Naive B cell (primary cell): Measurements from ENCODE around the gene NCOA3. TPM values are rescaled to one million over a fixed set of nuclear protein-coding genes. Genes with fewer than 3 reads are reported as not detected.
A peak's percentile ranks its signal among the peaks of the same experiment; 100 is the strongest.

ENCODE experiments used
- ATAC-seq, 2 donors: fragments of 150-1000 bp; cut with Tn5 transposase; 2 replicates each; pipeline ENCODE4 v1.10.0; 2021; ENCODE audit warnings: low read depth in 2 of 2, mild to moderate bottlenecking in 2 of 2, moderate library complexity in 2 of 2
- DNase-seq: peaks from one replicate; pipeline ENCODE4 v3.0.0; 2022
- H3K27ac Mint-ChIP-seq, 6 donors: one replicate each; pipeline ENCODE4 v1.8.0; 2020 to 2022; ENCODE audit warnings: mild to moderate bottlenecking in 6 of 6, mixed read lengths in 6 of 6, moderate library complexity in 5 of 6, inconsistent platforms in 2 of 6
- H3K27me3 Mint-ChIP-seq, 3 donors: one replicate each; pipeline ENCODE4 v1.8.0; 2021 to 2022; ENCODE audit warnings: mixed read lengths in 3 of 3, mild to moderate bottlenecking in 1 of 3
- H3K36me3 Mint-ChIP-seq, 2 donors: one replicate each; pipeline ENCODE4 v1.8.0; 2020 to 2022; ENCODE audit warnings: mixed read lengths in 2 of 2, inconsistent platforms in 1 of 2, mild to moderate bottlenecking in 1 of 2
- H3K4me1 Mint-ChIP-seq, 3 donors: one replicate each; pipeline ENCODE4 v1.8.0; 2020 to 2022; ENCODE audit warnings: mixed read lengths in 3 of 3, inconsistent platforms in 1 of 3, mild to moderate bottlenecking in 1 of 3, moderate library complexity in 1 of 3
- H3K4me3 Mint-ChIP-seq, 8 donors: one replicate each; pipeline ENCODE4 v1.8.0; 2020 to 2022; ENCODE audit warnings: mild to moderate bottlenecking in 8 of 8, mixed read lengths in 8 of 8, moderate library complexity in 8 of 8, inconsistent platforms in 2 of 8
- H3K9me3 Mint-ChIP-seq, 7 donors: one replicate each; pipeline ENCODE4 v1.8.0; 2020 to 2022; ENCODE audit warnings: mixed read lengths in 7 of 7, mild to moderate bottlenecking in 5 of 7, inconsistent platforms in 2 of 7, moderate library complexity in 1 of 7
- polyA plus RNA-seq, 6 donors: library from polyadenylated mRNA; unstranded; fragments of 300-500 nt; fragmentation: Illumina TruSeq; gene quantifications; one replicate each; pipeline ENCODE4 v1.2.3, GENCODE V29; 2021; ENCODE audit warnings: low read depth in 6 of 6

NCOA3 gene
- polyA plus RNA-seq, 6 donors from 2014 or later: 22.7 to 70.9 (median 54.1) TPM

- ATAC-seq: no peak
- DNase-seq: no peak
- Mint-ChIP-seq H3K36me3 (peaks cover 7 to 19% of the 10 kb centered on the region in 2 donors), H3K4me1 (peaks cover 41 to 88% (median 49%) of the 10 kb centered on the region in 3 donors), H3K27ac (peak overlapping the region; percentile 13 to 97 (median 80)), H3K4me3 (peak overlapping the region in 3 of 8 donors; percentile 12 to 45 (median 34)), H3K27me3 (no peaks in the 10 kb centered on the region), H3K9me3 (peaks cover 0 to 8% (median 4%) of the 10 kb centered on the region in 7 donors)
Observed at GRCh38 chr20:47515843-47516242, 14.2 kb downstream of the NCOA3 start.

DNA sequence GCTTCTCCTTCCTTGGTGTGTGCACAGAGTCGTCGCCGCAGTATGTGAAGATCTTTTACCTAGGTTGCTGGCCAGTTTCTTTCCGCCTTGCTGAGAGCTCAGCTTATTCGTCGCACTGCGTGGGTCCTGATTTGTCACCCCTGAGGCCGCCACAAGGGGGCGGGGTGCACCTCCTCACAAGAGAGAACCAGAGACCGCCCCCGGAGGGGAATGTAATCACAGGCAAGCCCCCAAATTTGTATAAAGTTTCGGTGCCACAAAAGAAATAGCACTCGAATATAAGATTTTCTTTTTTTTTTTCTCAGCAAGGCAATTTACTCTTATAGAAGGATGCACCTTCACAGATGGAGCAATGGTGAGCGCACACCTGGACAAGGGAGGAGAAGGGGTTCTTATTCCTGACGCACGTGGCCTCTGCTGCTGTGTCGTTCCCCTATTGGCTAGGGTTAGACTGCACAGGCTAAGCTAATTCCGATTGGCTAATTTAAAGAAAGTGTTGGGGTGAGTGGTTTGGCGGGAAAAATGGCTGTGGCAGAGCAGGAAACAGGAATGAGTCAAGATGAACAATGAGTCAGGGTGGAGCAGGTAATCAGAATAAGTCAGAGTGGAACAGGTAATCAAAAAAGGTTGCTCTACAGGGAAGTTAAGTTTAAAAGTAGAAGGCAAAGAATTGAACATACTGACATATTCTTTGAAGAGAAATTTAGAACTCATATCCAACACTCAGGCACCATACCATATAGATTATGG lies 19.5 kb downstream of the NCOA3 start:
- no peak for DNase-seq
- H3K9me3 Mint-ChIP-seq: peaks cover 4 to 26% (median 11%) of the 10 kb centered on the region in 7 donors
- peak overlapping the region in 6 of 8 donors; percentile 9 to 88 (median 26) for H3K4me3 Mint-ChIP-seq
- H3K27ac Mint-ChIP-seq: peak overlapping the region; percentile 31 to 94 (median 88)
- no peaks in the 10 kb centered on the region for H3K27me3 Mint-ChIP-seq
- no peak for ATAC-seq
- peaks cover 19 to 36% of the 10 kb centered on the region in 2 donors for H3K36me3 Mint-ChIP-seq
- peaks cover 32 to 70% (median 36%) of the 10 kb centered on the region in 3 donors for H3K4me1 Mint-ChIP-seq

GRCh38 chr20:47524015-47524784 lies 22.5 kb downstream of the NCOA3 start:
- ATAC-seq: peak; percentile 24 to 51
- DNase-seq: no peak
- no peaks in the 10 kb centered on the region for H3K27me3 Mint-ChIP-seq
- peak overlapping the region in 6 of 8 donors; percentile 30 to 68 (median 62) for H3K4me3 Mint-ChIP-seq
- peaks cover 4 to 31% (median 14%) of the 10 kb centered on the region in 7 donors for H3K9me3 Mint-ChIP-seq
- peak overlapping the region; percentile 46 to 92 (median 82) for H3K27ac Mint-ChIP-seq
- H3K4me1 Mint-ChIP-seq: peaks cover 39 to 67% (median 42%) of the 10 kb centered on the region in 3 donors
- peaks cover 25 to 34% of the 10 kb centered on the region in 2 donors for H3K36me3 Mint-ChIP-seq

DNA sequence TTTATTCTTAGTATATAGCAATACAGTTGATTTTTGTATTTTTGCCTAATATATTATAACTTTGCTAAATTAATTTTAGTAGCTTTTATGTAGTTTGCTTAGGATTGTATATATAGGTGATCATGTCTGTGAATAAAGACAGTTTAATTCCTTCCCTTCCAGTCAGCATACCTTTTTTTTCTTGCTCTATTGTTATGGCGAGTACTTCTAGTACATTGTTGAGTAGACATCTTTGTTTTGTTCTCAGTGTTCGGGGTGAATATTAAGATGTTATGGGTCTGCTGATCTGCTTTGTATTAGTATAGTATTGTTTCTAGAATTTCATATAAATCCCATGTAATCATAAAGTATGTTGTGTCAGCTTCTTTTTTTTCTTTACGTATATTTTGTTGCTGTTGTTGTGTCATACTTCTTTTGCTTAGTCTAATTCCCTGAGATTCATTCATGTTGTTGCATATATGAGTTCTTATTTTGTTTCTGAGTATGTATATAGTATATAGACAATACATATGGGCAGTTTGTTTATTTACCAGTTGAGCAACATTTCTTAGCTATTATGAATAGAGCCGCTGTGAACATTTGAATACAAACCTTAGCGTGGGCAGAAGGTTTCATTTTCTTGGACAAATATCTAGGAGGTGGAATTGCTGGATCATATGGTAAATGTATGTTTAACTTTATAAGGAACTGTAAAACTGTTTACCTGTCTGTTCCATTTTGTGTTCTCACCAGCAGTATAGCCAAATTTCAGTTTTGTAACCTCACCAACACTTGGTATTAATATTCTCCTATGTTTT lies 25.5 kb downstream of the NCOA3 start:
- H3K27ac Mint-ChIP-seq: peak overlapping the region in 4 of 6 donors; percentile 0 to 88 (median 23)
- peaks cover 7 to 22% of the 10 kb centered on the region in 2 donors for H3K36me3 Mint-ChIP-seq
- peaks cover 36 to 71% (median 42%) of the 10 kb centered on the region in 3 donors for H3K4me1 Mint-ChIP-seq
- H3K27me3 Mint-ChIP-seq: no peaks in the 10 kb centered on the region
- H3K9me3 Mint-ChIP-seq: peaks cover 0 to 13% (median 2%) of the 10 kb centered on the region in 7 donors
- DNase-seq (no peak), ATAC-seq (no peak)
- H3K4me3 Mint-ChIP-seq: peak overlapping the region in 1 of 8 donors; percentile 40

DNA sequence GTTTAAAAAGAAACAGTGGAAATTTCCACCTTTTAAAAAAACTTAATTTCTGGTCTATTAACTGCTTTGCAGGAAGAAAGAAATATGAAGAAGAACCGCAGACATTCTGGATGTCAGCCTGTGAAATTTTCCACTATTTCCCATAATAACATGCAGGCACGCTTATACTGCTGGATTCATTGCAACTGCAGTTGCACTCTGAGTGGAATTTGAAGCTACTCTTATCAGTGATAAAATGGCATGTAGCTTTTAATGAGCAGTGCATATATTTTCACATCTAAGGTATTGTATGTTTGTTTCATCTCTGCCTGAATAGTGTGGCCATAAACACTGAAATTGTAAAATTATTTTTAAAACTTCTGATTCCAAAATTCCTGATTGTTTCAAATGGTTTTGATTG lies 28.2 kb downstream of the NCOA3 start:
- peaks cover 0 to 9% (median 0%) of the 10 kb centered on the region in 7 donors for H3K9me3 Mint-ChIP-seq
- peaks cover 0 to 19% of the 10 kb centered on the region in 2 donors for H3K36me3 Mint-ChIP-seq
- no peak for DNase-seq
- H3K27me3 Mint-ChIP-seq: no peaks in the 10 kb centered on the region
- H3K27ac Mint-ChIP-seq: peak overlapping the region in 3 of 6 donors; percentile 12 to 70 (median 65)
- no peak overlapping the region for H3K4me3 Mint-ChIP-seq
- no peak for ATAC-seq
- H3K4me1 Mint-ChIP-seq: peaks cover 36 to 67% (median 43%) of the 10 kb centered on the region in 3 donors

DNA sequence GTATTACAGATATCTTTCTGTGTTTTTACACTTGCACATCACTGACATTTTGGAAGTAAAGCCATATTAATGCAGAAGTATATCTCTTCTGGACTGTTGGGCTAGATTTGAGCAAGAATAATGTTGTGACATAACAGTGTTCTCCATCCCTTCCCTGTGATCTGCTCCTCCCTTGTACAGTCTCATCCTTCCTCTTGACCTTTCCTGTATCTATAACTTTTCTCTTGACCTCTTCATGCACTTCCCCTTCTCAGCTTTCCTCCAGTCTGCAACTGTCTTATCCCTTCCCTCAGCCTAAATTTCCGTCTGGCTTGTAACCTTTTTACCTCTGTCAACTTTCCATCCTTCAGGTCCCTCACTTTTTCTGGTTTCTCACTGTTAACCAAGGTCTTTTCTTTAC lies 29.8 kb downstream of the NCOA3 start:
- peak overlapping the region in 5 of 6 donors; percentile 41 to 89 (median 54) for H3K27ac Mint-ChIP-seq
- peaks cover 0 to 19% of the 10 kb centered on the region in 2 donors for H3K36me3 Mint-ChIP-seq
- H3K4me3 Mint-ChIP-seq: peak overlapping the region in 1 of 8 donors; percentile 82
- no peaks in the 10 kb centered on the region for H3K27me3 Mint-ChIP-seq
- H3K4me1 Mint-ChIP-seq: peaks cover 48 to 80% (median 58%) of the 10 kb centered on the region in 3 donors
- peaks cover 0 to 7% (median 0%) of the 10 kb centered on the region in 7 donors for H3K9me3 Mint-ChIP-seq
- ATAC-seq: no peak
- DNase-seq: no peak

DNA sequence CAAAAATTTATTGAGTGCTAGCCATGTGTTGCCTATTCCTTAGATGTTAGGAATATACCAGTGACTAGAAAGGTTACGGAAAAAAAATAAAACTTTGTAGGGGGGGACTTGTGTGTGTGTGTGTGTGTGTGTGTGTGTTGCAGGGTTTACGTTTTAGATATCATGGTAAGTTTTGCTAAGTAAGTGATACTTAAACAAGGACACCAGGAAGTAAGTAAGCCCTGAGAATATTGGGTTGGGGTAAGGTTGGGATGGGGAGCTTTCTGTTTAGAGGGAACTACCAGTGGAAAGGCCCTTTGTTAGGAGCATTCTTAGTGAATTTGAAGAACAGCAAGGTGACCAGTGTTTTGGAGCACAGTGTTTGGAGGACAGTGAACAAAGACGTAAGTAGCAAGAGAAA lies 30.3 kb downstream of the NCOA3 start:
- peaks cover 0 to 17% of the 10 kb centered on the region in 2 donors for H3K36me3 Mint-ChIP-seq
- no peak overlapping the region for H3K4me3 Mint-ChIP-seq
- no peaks in the 10 kb centered on the region for H3K27me3 Mint-ChIP-seq
- H3K27ac Mint-ChIP-seq: peak overlapping the region in 3 of 6 donors; percentile 20 to 51 (median 41)
- peaks cover 48 to 83% (median 61%) of the 10 kb centered on the region in 3 donors for H3K4me1 Mint-ChIP-seq
- DNase-seq (no peak), ATAC-seq (no peak)
- H3K9me3 Mint-ChIP-seq: peaks cover 0 to 3% (median 0%) of the 10 kb centered on the region in 7 donors

GRCh38 chr20:47533518-47534062 lies 31.9 kb downstream of the NCOA3 start:
- H3K36me3 Mint-ChIP-seq: peaks cover 0 to 12% of the 10 kb centered on the region in 2 donors
- H3K27ac Mint-ChIP-seq: peak overlapping the region in 4 of 6 donors; percentile 24 to 82 (median 58)
- H3K4me1 Mint-ChIP-seq: peaks cover 37 to 84% (median 64%) of the 10 kb centered on the region in 3 donors
- DNase-seq (no peak), ATAC-seq (no peak)
- H3K4me3 Mint-ChIP-seq: peak overlapping the region in 2 of 8 donors; percentile 65 to 66
- H3K9me3 Mint-ChIP-seq: no peaks in the 10 kb centered on the region
- H3K27me3 Mint-ChIP-seq: no peaks in the 10 kb centered on the region

DNA sequence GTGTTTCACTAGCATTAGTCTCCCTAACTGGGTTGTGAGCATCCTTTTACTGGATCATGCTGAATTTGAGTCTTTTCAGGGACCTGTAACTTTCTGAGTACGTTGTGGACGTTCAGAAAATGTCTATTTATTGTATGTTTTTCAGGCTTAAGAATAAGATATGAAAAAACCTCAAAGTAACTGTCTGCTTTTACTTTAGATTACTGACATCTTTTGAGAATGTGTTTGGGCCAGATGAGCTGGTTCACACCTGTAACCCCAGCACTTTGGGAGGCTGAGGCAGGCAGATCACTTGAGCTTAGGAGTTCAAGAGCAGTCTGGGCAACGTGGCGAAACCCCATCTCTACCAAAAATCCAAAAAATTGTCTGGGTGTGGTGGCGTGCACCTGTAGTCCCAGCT lies 32.7 kb downstream of the NCOA3 start:
- peak overlapping the region; percentile 34 to 93 (median 74) for H3K27ac Mint-ChIP-seq

GRCh38 chr20:47535088-47535487 lies 33.4 kb downstream of the NCOA3 start:
- Mint-ChIP-seq H3K4me1 (peaks cover 45 to 86% (median 77%) of the 10 kb centered on the region in 3 donors), H3K9me3 (no peaks in the 10 kb centered on the region), H3K27ac (peak overlapping the region in 2 of 6 donors; percentile 27 to 82), H3K27me3 (no peaks in the 10 kb centered on the region), H3K36me3 (peaks cover 0 to 10% of the 10 kb centered on the region in 2 donors), H3K4me3 (no peak overlapping the region)
- peak; percentile 44 to 58 for ATAC-seq
- DNase-seq: no peak

More for the DNA sequence above, 32.7 kb downstream of the NCOA3 start:
- DNase-seq (no peak), ATAC-seq (no peak)
- H3K9me3 Mint-ChIP-seq: no peaks in the 10 kb centered on the region
- H3K4me3 Mint-ChIP-seq: peak overlapping the region in 2 of 8 donors; percentile 35 to 58
- H3K4me1 Mint-ChIP-seq: peaks cover 42 to 86% (median 70%) of the 10 kb centered on the region in 3 donors
- peaks cover 0 to 12% of the 10 kb centered on the region in 2 donors for H3K36me3 Mint-ChIP-seq
- no peaks in the 10 kb centered on the region for H3K27me3 Mint-ChIP-seq

GRCh38 chr20:47535994-47536393 lies 34.3 kb downstream of the NCOA3 start:
- H3K27ac Mint-ChIP-seq: peak overlapping the region in 4 of 6 donors; percentile 69 to 82 (median 76)
- H3K36me3 Mint-ChIP-seq: peaks cover 0 to 8% of the 10 kb centered on the region in 2 donors
- no peak for ATAC-seq
- no peaks in the 10 kb centered on the region for H3K27me3 Mint-ChIP-seq
- peaks cover 52 to 89% (median 84%) of the 10 kb centered on the region in 3 donors for H3K4me1 Mint-ChIP-seq
- no peak for DNase-seq
- no peaks in the 10 kb centered on the region for H3K9me3 Mint-ChIP-seq
- H3K4me3 Mint-ChIP-seq: peak overlapping the region in 3 of 8 donors; percentile 41 to 67 (median 65)
